Caco-2 (cell line): Measurements from ENCODE around the gene CETP. TPM values are rescaled to one million over a fixed set of nuclear protein-coding genes. Genes with fewer than 3 reads are reported as not detected.

Experiments used
- BruUV-seq: library from RNA; stranded (reverse); fragments of 400-500 nt; replicated peaks from 2 replicates; lab custom pipeline; 2021; lab: Mats Ljungman, UMichigan
- CTCF ChIA-PET: fragments of 300-600 bp; sonication (Branson Sonifier 250); formaldehyde crosslinking; loops from one replicate; lab custom pipeline; 2022; ENCODE audit warnings: antibody characterized with exemption; lab: Charles Lee
- POLR2A ChIA-PET: fragments of 300-600 bp; sonication (Branson Sonifier 250); formaldehyde crosslinking; loops from one replicate; lab custom pipeline; 2022; ENCODE audit warnings: antibody characterized with exemption; lab: Charles Lee
- DNase-seq, 2 experiments: peaks; one replicate each; pipeline versions ENCODE4 v3.0.0 to v3.0.0-alpha.2; 2020 to 2022
- H3K27me3 ChIP-seq: replicated peaks from 2 replicates; pipeline ENCODE4 v1.6.0; 2011; ENCODE audit warnings: low read length; ENCODE audit not compliant: control insufficient read depth, insufficient read depth
- H3K36me3 ChIP-seq: 2 replicates; pipeline ENCODE4 v1.5.1; 2011; ENCODE audit warnings: low read length; ENCODE audit not compliant: control insufficient read depth, insufficient read depth
- H3K4me1 ChIP-seq: fragments of 250-450 bp; sonication (Bioruptor Pico); 2 replicates; pipeline ENCODE4 v1.5.1; 2020; ENCODE audit warnings: mild to moderate bottlenecking
- H3K4me3 ChIP-seq: 2 replicates; pipeline ENCODE4 v1.5.1; 2011; ENCODE audit warnings: low read depth, mild to moderate bottlenecking, control low read depth, low read length
- H3K9me3 ChIP-seq: fragments of 250-450 bp; sonication (Bioruptor Pico); 2 replicates; pipeline ENCODE4 v1.5.1; 2020; ENCODE audit warnings: mild to moderate bottlenecking, moderate library complexity
- H3K27ac Mint-ChIP-seq: one replicate; pipeline ENCODE4 v1.8.0; 2022; ENCODE audit warnings: mixed read lengths; ENCODE audit not compliant: unreplicated experiment
- H3K27me3 Mint-ChIP-seq: one replicate; pipeline ENCODE4 v1.8.0; 2022; ENCODE audit warnings: mixed read lengths; ENCODE audit not compliant: insufficient read depth, unreplicated experiment
- H3K36me3 Mint-ChIP-seq: one replicate; pipeline ENCODE4 v1.8.0; 2022; ENCODE audit warnings: mild to moderate bottlenecking, mixed read lengths; ENCODE audit not compliant: insufficient read depth, unreplicated experiment
- H3K4me1 Mint-ChIP-seq: one replicate; pipeline ENCODE4 v1.8.0; 2022; ENCODE audit warnings: low read depth, mixed read lengths; ENCODE audit not compliant: unreplicated experiment
- H3K4me3 Mint-ChIP-seq: one replicate; pipeline ENCODE4 v1.8.0; 2022; ENCODE audit warnings: mild to moderate bottlenecking, moderate library complexity, mixed read lengths; ENCODE audit not compliant: unreplicated experiment
- H3K9me3 Mint-ChIP-seq: one replicate; pipeline ENCODE4 v1.8.0; 2022; ENCODE audit warnings: mixed read lengths; ENCODE audit not compliant: unreplicated experiment
- intact Hi-C: fragments of 100-400 bp; cut with micrococcal nuclease; formaldehyde crosslinking; loops from one replicate; pipeline ENCODE4 v1.10.0; 2022; ENCODE audit not compliant: unreplicated experiment
- total RNA-seq: library from RNA; stranded (reverse); gene quantifications from 2 replicates; pipeline ENCODE4 v1.2.3, GENCODE V29; 2022
- TF ChIP-seq, protein P1 (sequence below), 2 experiments: fragments of 200-600 bp in 1 of 2; IDR thresholded peaks; 1 replicate in 1 of 2; 2 replicates in 1 of 2; pipeline versions ENCODE4 v1.5.1 to v1.8.0; 2011 to 2022; ENCODE audit warnings: antibody characterized with exemption in 1 of 2, control low read depth in 1 of 2, inconsistent platforms in 1 of 2, low read depth in 1 of 2, low read length in 1 of 2, mild to moderate bottlenecking in 1 of 2, moderate library complexity in 1 of 2; ENCODE audit not compliant: insufficient read depth in 1 of 2, severe bottlenecking in 1 of 2, unreplicated experiment in 1 of 2

CETP gene
- total RNA-seq, 1 experiment from 2014 or later: not detected

- CTCF ChIA-PET: interaction anchor here (1.7 kb wide), 1 partner anchor 61 kb away, joined by 4 read pairs; no protein-coding TSS in a partner anchor
- Histone ChIP-seq H3K4me3 (no peak overlapping the region), H3K36me3 (0 out of 2 replicates have a peak, but pooled peaks cover under 1% of the 10 kb centered on the region), H3K9me3 (no peaks in the 10 kb centered on the region; the same call in 1 of the 2 replicates), H3K27me3 (peaks cover 3% of the 10 kb centered on the region; the same call in 1 of the 2 replicates), H3K4me1 (peaks cover 14% of the 10 kb centered on the region)
- no TSS peak for BruUV-seq
- no peaks in the 10 kb centered on the region for H3K27me3 Mint-ChIP-seq
- H3K9me3 Mint-ChIP-seq: no peaks in the 10 kb centered on the region
- TF ChIP-seq, protein P1, sequence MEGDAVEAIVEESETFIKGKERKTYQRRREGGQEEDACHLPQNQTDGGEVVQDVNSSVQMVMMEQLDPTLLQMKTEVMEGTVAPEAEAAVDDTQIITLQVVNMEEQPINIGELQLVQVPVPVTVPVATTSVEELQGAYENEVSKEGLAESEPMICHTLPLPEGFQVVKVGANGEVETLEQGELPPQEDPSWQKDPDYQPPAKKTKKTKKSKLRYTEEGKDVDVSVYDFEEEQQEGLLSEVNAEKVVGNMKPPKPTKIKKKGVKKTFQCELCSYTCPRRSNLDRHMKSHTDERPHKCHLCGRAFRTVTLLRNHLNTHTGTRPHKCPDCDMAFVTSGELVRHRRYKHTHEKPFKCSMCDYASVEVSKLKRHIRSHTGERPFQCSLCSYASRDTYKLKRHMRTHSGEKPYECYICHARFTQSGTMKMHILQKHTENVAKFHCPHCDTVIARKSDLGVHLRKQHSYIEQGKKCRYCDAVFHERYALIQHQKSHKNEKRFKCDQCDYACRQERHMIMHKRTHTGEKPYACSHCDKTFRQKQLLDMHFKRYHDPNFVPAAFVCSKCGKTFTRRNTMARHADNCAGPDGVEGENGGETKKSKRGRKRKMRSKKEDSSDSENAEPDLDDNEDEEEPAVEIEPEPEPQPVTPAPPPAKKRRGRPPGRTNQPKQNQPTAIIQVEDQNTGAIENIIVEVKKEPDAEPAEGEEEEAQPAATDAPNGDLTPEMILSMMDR (IDR thresholded peaks at IDR 0.05; ENCODE audit: insufficient read depth in 1 of 2, low read depth in 1 of 2, low read length in 1 of 2, severe bottlenecking in 1 of 2, unreplicated experiment in 1 of 2): no peak
- POLR2A ChIA-PET: interaction anchor here (0.6 kb wide), 1 partner anchor 15 kb away, joined by 3 read pairs; no protein-coding TSS in a partner anchor
- no peak for DNase-seq
- intact Hi-C loops: no loop called here
- no peak overlapping the region for H3K4me3 Mint-ChIP-seq
- no peaks in the 10 kb centered on the region for H3K36me3 Mint-ChIP-seq
- peak overlapping the region; percentile 9 for H3K27ac Mint-ChIP-seq
- H3K4me1 Mint-ChIP-seq: peaks cover 8% of the 10 kb centered on the region
These were observed 22.9 kb downstream of the CETP start for GRCh38 chr16:56984639-56985038.

- DNase-seq: no peak
These were observed 23.7 kb downstream of the CETP start for GRCh38 chr16:56985288-56985961.

DNA sequence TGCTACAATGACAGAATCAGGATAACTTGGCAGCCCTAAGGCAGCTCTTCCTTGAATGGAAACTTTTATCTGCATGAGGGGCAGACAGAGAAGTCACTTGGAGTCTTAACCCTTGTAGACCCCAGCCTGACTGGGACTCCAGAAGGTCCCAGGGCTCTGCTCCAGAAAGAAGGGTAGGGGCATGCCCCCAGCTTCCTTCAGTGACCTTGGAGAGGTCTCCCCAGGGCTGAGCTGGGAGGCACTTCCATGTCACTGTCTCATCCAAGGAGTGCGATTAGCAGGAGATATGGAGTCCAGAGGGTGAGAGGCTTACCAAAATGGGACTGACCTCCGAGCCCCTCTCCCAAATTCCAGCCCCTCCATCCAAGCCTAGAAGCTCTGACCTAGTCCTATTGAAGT is 24.2 kb downstream of the CETP start:
- peaks cover 3% of the 10 kb centered on the region for H3K27me3 Mint-ChIP-seq
- intact Hi-C loops: no loop called here
- DNase-seq: no peak
- H3K4me3 Mint-ChIP-seq: no peak overlapping the region
- H3K27ac Mint-ChIP-seq: no peak overlapping the region
- Histone ChIP-seq H3K36me3 (0 out of 2 replicates have a peak, but pooled peaks cover 2% of the 10 kb centered on the region), H3K4me1 (peaks cover 17% of the 10 kb centered on the region), H3K27me3 (peaks cover 3% of the 10 kb centered on the region; the same call in 1 of the 2 replicates), H3K9me3 (no peaks in the 10 kb centered on the region), H3K4me3 (no peak overlapping the region)
- POLR2A ChIA-PET: no interaction called here
- TF ChIP-seq, protein P1 (IDR thresholded peaks at IDR 0.05; ENCODE audit: insufficient read depth in 1 of 2, low read depth in 1 of 2, low read length in 1 of 2, severe bottlenecking in 1 of 2, unreplicated experiment in 1 of 2): no peak
- no peaks in the 10 kb centered on the region for H3K9me3 Mint-ChIP-seq
- no peaks in the 10 kb centered on the region for H3K36me3 Mint-ChIP-seq
- H3K4me1 Mint-ChIP-seq: peaks cover 8% of the 10 kb centered on the region
- CTCF ChIA-PET: no interaction called here
- BruUV-seq: no TSS peak

More at GRCh38 chr16:56985288-56985961, 23.7 kb downstream of the CETP start:
- Histone ChIP-seq H3K36me3 (0 out of 2 replicates have a peak, but pooled peaks cover 2% of the 10 kb centered on the region), H3K4me3 (no peak overlapping the region), H3K27me3 (peaks cover 3% of the 10 kb centered on the region; the same call in 1 of the 2 replicates), H3K9me3 (no peaks in the 10 kb centered on the region), H3K4me1 (peaks cover 17% of the 10 kb centered on the region)
- Mint-ChIP-seq H3K36me3 (no peaks in the 10 kb centered on the region), H3K27me3 (peaks cover 3% of the 10 kb centered on the region), H3K4me1 (peaks cover 8% of the 10 kb centered on the region), H3K27ac (no peak overlapping the region), H3K9me3 (no peaks in the 10 kb centered on the region), H3K4me3 (no peak overlapping the region)
- CTCF ChIA-PET: no interaction called here
- TF ChIP-seq, protein P1 (IDR thresholded peaks at IDR 0.05; ENCODE audit: insufficient read depth in 1 of 2, low read depth in 1 of 2, low read length in 1 of 2, severe bottlenecking in 1 of 2, unreplicated experiment in 1 of 2): no peak
- POLR2A ChIA-PET: no interaction called here
- no TSS peak for BruUV-seq
- intact Hi-C loops: no loop called here
